Measurements from ENCODE around the gene CD52.

DNA sequence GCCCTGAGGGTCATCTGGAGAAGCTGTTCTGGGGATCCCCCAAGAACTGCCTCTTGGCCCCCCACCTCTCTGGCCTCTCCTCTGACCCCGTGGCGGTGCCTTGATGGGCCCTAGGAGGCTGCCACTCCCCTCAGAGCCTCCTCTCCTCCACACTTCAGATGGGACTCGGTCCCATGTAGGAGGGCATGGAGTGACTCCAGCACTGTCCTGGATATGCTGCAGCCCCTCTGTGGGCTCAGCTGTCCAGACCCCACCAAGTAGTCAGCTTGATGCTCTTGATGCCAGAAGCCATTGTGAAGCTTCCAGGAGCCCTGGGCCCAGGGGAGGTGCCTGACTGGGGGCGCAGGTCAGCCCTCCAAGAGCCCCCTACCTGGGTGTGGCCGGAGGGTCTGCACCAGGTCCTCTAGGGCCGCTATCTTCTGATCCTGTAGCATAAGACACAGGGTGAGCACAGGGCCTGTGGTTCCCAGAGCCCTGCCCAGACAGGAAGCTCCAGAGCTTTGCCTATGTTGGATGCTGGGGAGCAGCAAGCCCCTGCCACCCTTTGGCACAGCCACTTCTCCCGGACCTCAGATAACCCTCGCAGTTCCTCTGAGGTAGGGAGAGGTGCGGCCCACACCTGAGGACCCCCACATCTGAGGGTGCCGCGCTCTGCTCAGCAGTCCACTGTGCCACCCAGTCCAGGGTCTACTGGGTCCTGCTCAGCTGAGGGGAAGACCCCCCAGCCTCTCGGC, 20.5 kb upstream of the CD52 start:
- no peak for TF ChIP-seq POLR2A (IDR thresholded peaks at IDR 0.05)
- TF ChIP-seq, protein P1, sequence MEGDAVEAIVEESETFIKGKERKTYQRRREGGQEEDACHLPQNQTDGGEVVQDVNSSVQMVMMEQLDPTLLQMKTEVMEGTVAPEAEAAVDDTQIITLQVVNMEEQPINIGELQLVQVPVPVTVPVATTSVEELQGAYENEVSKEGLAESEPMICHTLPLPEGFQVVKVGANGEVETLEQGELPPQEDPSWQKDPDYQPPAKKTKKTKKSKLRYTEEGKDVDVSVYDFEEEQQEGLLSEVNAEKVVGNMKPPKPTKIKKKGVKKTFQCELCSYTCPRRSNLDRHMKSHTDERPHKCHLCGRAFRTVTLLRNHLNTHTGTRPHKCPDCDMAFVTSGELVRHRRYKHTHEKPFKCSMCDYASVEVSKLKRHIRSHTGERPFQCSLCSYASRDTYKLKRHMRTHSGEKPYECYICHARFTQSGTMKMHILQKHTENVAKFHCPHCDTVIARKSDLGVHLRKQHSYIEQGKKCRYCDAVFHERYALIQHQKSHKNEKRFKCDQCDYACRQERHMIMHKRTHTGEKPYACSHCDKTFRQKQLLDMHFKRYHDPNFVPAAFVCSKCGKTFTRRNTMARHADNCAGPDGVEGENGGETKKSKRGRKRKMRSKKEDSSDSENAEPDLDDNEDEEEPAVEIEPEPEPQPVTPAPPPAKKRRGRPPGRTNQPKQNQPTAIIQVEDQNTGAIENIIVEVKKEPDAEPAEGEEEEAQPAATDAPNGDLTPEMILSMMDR (IDR thresholded peaks at IDR 0.05) = no peak
- TF ChIP-seq EP300 (IDR thresholded peaks at IDR 0.05) = no peak
